Endothelial cell of umbilical vein (primary cell): ENCODE data around the gene EVC2. TPM values are rescaled to one million over a fixed set of nuclear protein-coding genes. Genes with fewer than 3 reads are reported as not detected.

Source experiments
- BruUV-seq: library from RNA; stranded (reverse); fragments of 400-500 nt; replicated peaks from 2 replicates; lab custom pipeline; 2021; lab: Mats Ljungman, UMichigan
- CTCF ChIA-PET: fragments of 300-600, 350-600 bp; sonication (Branson Sonifier 250); formaldehyde crosslinking; loops from one replicate; lab custom pipeline; 2021; ENCODE audit warnings: antibody characterized with exemption, inconsistent platforms; lab: Charles Lee
- POLR2A ChIA-PET: fragments of 300-600, 350-600 bp; sonication (Branson Sonifier 250); formaldehyde crosslinking; loops from one replicate; lab custom pipeline; 2021; ENCODE audit warnings: antibody characterized with exemption, inconsistent platforms; lab: Charles Lee
- DNase-seq: peaks from one replicate; pipeline ENCODE4 v3.0.0-alpha.2; 2011; ENCODE audit warnings: low read depth, low spot score
- FAIRE-seq: peaks from 2 replicates; lab custom pipeline; 2011; peaks lifted over from hg19 to GRCh38; lab: Jason Lieb, UNC
- H2AFZ ChIP-seq: 2 replicates; pipeline ENCODE4 v1.6.0; 2012; ENCODE audit warnings: low read depth, low read length, control low read depth, inconsistent platforms
- H3K27ac ChIP-seq: 2 replicates; pipeline ENCODE4 v1.5.1; 2011; ENCODE audit warnings: low read depth, mild to moderate bottlenecking, control low read depth, low read length, moderate library complexity; ENCODE audit not compliant: insufficient read depth
- H3K27me3 ChIP-seq, 2 experiments: 2 replicates each; pipeline versions ENCODE4 v1.6.0 to v1.6.1; 2011; ENCODE audit warnings: low read length in 2 of 2, mixed read lengths in 1 of 2; ENCODE audit not compliant: control insufficient read depth in 2 of 2, insufficient read depth in 2 of 2
- H3K36me3 ChIP-seq, 2 experiments: 2 replicates in 1 of 2; 3 replicates in 1 of 2; pipeline ENCODE4 v1.5.1; 2011; ENCODE audit warnings: low read length in 2 of 2, mild to moderate bottlenecking in 1 of 2, moderate library complexity in 1 of 2; ENCODE audit not compliant: control insufficient read depth in 2 of 2, insufficient read depth in 2 of 2; ENCODE audit errors: extremely low read depth in 1 of 2
- H3K4me1 ChIP-seq: 3 replicates; pipeline ENCODE4 v1.5.1; 2011; ENCODE audit warnings: mild to moderate bottlenecking, low read length; ENCODE audit not compliant: control insufficient read depth, insufficient read depth; ENCODE audit errors: extremely low read depth
- H3K4me2 ChIP-seq: 2 replicates; pipeline ENCODE4 v1.6.1; 2011; ENCODE audit warnings: low read length, control low read depth, mixed read lengths; ENCODE audit not compliant: insufficient read depth
- H3K4me3 ChIP-seq, 3 experiments: fragments of 200-600 bp in 1 of 3; sonication (generic), shearing (Covaris generic) in 1 of 3; replicated peaks in 1 of 3; 2 replicates each; pipeline ENCODE4 v1.5.1; 2011 to 2016; ENCODE audit warnings: control low read depth in 3 of 3, low read length in 3 of 3, mild to moderate bottlenecking in 2 of 3, inconsistent platforms in 1 of 3, low read depth in 1 of 3, moderate library complexity in 1 of 3; ENCODE audit not compliant: insufficient read depth in 1 of 3
- H3K79me2 ChIP-seq: 2 replicates; pipeline ENCODE4 v1.6.0; 2012; ENCODE audit warnings: low read length, inconsistent platforms; ENCODE audit not compliant: control insufficient read depth, insufficient read depth
- H3K9ac ChIP-seq: replicated peaks from 2 replicates; pipeline ENCODE3; 2011; ENCODE audit warnings: low read length, control low read depth; ENCODE audit not compliant: insufficient read depth; ENCODE audit errors: extremely low read depth
- H3K9me1 ChIP-seq: replicated peaks from 3 replicates; pipeline ENCODE4 v1.6.0; 2011; ENCODE audit warnings: mild to moderate bottlenecking, low read length; ENCODE audit not compliant: control insufficient read depth, insufficient read depth; ENCODE audit errors: extremely low read depth
- H3K9me3 ChIP-seq: replicated peaks from 2 replicates; pipeline ENCODE4 v1.5.1; 2012; ENCODE audit warnings: low read length, inconsistent platforms; ENCODE audit not compliant: control insufficient read depth, insufficient read depth
- H4K20me1 ChIP-seq: replicated peaks from 2 replicates; pipeline ENCODE3; 2011; ENCODE audit warnings: mild to moderate bottlenecking, low read length; ENCODE audit not compliant: control insufficient read depth, insufficient read depth; ENCODE audit errors: extremely low read depth
- FOS ChIP-seq: IDR thresholded peaks from 2 replicates; pipeline ENCODE4 v1.6.1; 2011; ENCODE audit warnings: mild to moderate bottlenecking, low read length, moderate library complexity, borderline replicate concordance; ENCODE audit not compliant: insufficient read depth
- JUN ChIP-seq: IDR thresholded peaks from 2 replicates; pipeline ENCODE4 v1.6.1; 2011; ENCODE audit warnings: borderline replicate concordance, low read depth; ENCODE audit not compliant: insufficient read length, insufficient read depth
- MYC ChIP-seq: IDR thresholded peaks from one replicate; pipeline ENCODE4 v1.6.1; 2011; ENCODE audit warnings: mild to moderate bottlenecking, low read depth, low read length
- POLR2AphosphoS5 ChIP-seq: IDR thresholded peaks from 2 replicates; pipeline ENCODE4 v1.6.1; 2012; ENCODE audit warnings: low read depth, mild to moderate bottlenecking, control low read depth, low read length, moderate library complexity; ENCODE audit not compliant: insufficient read depth
- dilution Hi-C: fragments of 300-500 bp; cut with MboI; formaldehyde crosslinking; loops from one replicate; pipeline ENCODE4 v1.15.0; 2019; ENCODE audit warnings: low sequenced_read_pairs; ENCODE audit not compliant: extremely low pct_ligation_motif_present
- intact Hi-C: fragments of 100-400 bp; cut with micrococcal nuclease; formaldehyde crosslinking; loops from one replicate; pipeline ENCODE4 v1.10.0; 2022
- polyA plus RNA-seq, 4 experiments: library from polyadenylated mRNA; depleted of rRNA in 3 of 4; stranded (reverse) in 3 of 4; unstranded in 1 of 4; fragments of >200 nt; gene quantifications; 2 replicates each; pipeline versions ENCODE4 v1.2.1 to v1.2.3, GENCODE V29; 2011 to 2012; ENCODE audit warnings: missing spikeins in 1 of 4
- total RNA-seq: library from RNA; stranded (reverse); gene quantifications from 2 replicates; pipeline ENCODE4 v1.2.3, GENCODE V29; 2021
- TF ChIP-seq, protein P1 (sequence below), 2 donors: IDR thresholded peaks; 1 replicate in 1 of 2; 2 replicates in 1 of 2; pipeline ENCODE4 v1.5.1; 2011; ENCODE audit warnings: low read length in 2 of 2, mild to moderate bottlenecking in 2 of 2, moderate library complexity in 2 of 2, control low read depth in 1 of 2, inconsistent platforms in 1 of 2, low read depth in 1 of 2; ENCODE audit not compliant: insufficient read depth in 1 of 2; ENCODE audit errors: extremely low read depth in 1 of 2
- TF ChIP-seq, protein P2 (sequence below): IDR thresholded peaks from 2 replicates; pipeline ENCODE4 v1.6.1; 2011; ENCODE audit not compliant: insufficient read depth, insufficient read length

EVC2 gene
- total and polyA plus RNA-seq, 2 donors (not counting 3 experiments of a cell fraction or from before 2014, with no cell fraction given) = 1.7 to 8.8 TPM

DNA sequence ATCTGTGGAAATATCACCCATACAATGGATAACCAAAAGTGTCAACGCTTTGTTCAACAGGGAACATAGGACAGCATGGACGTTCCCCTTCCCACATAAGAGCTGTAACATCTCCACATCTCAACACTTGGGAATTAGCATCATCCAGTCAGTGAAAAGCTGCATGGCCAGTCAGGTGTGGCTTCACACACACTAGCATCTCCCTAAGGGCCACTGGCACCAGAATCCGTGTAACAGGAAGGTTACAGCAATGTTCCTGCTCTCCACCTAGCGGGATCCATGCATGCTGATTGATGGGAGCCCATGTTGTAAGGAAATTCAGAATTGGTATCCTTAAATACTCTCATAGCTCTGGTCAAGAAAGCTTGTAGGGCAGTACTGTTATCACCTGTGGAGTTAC is 78.8 kb downstream of the EVC2 start:
- dilution Hi-C loops = no loop called here
- TF ChIP-seq POLR2AphosphoS5 (no peak), FOS (no peak), JUN (no peak), MYC (no peak)
- TF ChIP-seq, protein P1, sequence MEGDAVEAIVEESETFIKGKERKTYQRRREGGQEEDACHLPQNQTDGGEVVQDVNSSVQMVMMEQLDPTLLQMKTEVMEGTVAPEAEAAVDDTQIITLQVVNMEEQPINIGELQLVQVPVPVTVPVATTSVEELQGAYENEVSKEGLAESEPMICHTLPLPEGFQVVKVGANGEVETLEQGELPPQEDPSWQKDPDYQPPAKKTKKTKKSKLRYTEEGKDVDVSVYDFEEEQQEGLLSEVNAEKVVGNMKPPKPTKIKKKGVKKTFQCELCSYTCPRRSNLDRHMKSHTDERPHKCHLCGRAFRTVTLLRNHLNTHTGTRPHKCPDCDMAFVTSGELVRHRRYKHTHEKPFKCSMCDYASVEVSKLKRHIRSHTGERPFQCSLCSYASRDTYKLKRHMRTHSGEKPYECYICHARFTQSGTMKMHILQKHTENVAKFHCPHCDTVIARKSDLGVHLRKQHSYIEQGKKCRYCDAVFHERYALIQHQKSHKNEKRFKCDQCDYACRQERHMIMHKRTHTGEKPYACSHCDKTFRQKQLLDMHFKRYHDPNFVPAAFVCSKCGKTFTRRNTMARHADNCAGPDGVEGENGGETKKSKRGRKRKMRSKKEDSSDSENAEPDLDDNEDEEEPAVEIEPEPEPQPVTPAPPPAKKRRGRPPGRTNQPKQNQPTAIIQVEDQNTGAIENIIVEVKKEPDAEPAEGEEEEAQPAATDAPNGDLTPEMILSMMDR (IDR thresholded peaks at IDR 0.05; ENCODE audit: extremely low read depth in 1 of 2, insufficient read depth in 1 of 2, low read depth in 1 of 2, low read length in 2 of 2) = no peak
- TF ChIP-seq, protein P2, sequence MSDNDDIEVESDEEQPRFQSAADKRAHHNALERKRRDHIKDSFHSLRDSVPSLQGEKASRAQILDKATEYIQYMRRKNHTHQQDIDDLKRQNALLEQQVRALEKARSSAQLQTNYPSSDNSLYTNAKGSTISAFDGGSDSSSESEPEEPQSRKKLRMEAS = no peak
- Histone ChIP-seq H3K27me3 (no peaks in the 10 kb centered on the region), H3K4me2 (no peak overlapping the region), H3K4me3 (no peak overlapping the region), H4K20me1 (no peaks in the 10 kb centered on the region), H3K9me3 (no peaks in the 10 kb centered on the region), H3K9me1 (no peaks in the 10 kb centered on the region), H3K27ac (no peak overlapping the region), H3K9ac (no peak overlapping the region), H3K79me2 (no peaks in the 10 kb centered on the region), H2AFZ (no peak overlapping the region), H3K4me1 (no peaks in the 10 kb centered on the region), H3K36me3 (peaks cover 3 to 13% of the 10 kb centered on the region in 2 experiments)
- no peak for FAIRE-seq
- ChIA-PET CTCF (no interaction called here), POLR2A (no interaction called here)
- intact Hi-C loops = no loop called here
- BruUV-seq = no TSS peak
- no peak for DNase-seq
